GM19025 (cell line): Measurements from ENCODE around the gene TGFBR3.

Experiments
- ATAC-seq: cut with Tn5 transposase; IDR thresholded peaks from one replicate; pipeline ENCODE4 v1.9.1; 2021; ENCODE audit warnings: mild to moderate bottlenecking, low read depth, moderate library complexity; ENCODE audit not compliant: unreplicated experiment

The TGFBR3 gene

DNA sequence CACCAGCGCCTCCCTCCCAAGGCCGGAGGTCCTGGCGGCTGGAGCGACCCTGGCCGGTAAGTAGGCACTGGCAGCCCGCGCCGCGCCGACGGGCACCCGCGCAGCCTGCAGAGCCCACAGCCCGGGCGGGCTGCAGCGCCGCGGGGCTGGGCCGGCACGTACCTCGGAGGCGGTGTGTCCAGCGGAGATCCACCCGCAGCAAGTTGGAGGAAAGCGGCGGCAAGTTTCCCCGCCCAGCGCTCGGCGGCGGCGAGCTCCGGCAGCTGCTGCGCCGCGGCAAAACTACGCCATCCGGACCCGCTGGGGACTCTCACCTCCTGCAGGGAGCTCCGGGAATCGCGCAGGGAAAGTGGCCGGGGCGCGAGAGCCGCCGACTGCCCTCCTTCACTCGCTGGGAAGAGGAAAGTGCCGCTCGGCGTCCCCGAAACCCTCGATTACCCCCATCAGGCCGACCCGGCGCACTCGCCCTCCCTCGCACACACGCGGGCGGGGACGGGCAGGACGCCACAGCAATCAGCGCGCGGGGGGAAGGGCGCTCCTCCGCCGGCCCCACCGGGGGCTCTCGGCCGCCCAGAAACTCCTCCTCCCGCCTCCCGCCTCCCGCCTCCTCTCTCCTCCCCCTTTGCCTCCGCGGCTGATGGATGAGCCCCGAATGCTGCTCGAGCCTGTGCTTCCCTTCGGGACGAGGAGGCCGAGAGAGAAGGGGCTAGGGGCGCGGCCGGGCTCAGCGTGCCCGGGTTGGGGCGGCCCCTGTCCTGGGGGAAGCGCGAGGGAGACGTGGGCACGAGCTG lies at the start of gene TGFBR3:
TSS of gene TGFBR3 (minus strand) at position 436 of the 791 bp plus-strand sequence. CDS start 24,620 bp downstream, outside the sequence.
- peak; percentile 54 for ATAC-seq

DNA sequence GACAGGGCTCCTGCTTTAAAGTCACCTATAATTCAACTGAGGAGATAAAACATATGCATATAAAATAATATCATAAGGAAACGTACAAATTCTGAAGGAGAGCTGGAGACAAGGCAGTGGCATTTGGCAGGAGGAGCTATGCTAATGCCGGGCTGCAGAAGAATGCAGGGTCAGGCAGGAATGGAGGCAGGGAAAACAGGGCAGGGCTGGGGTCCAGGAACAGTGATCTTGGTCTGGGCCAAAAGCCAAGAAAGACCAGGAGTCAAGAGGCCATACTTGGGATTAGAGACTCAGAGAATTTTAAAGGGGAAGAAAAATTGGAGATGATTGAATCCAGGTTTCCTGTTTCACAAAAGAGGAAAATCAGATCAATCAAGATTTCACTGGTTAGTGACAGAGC lies 43.3 kb upstream of the TGFBR3 start:
- no peak for ATAC-seq

DNA sequence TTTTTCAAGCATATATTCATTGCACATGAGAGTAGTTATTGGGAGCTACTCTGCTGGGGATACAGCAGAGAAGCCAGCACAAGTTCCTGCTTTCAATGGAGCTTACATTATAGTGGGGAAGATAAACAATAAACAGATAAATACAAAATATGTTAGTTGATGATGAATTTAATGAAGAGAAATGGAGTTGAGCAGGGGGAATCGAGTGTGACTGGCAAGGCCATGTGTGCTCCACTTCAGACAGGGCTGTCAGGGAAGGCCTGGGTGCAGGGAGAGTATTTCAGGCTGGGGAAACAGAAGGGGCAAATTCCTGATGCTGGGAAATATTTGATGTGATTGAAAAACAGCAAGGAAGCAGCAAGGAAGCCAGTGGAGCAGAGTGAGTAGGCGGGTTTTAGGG lies 42.1 kb upstream of the TGFBR3 start:
- no peak for ATAC-seq

DNA sequence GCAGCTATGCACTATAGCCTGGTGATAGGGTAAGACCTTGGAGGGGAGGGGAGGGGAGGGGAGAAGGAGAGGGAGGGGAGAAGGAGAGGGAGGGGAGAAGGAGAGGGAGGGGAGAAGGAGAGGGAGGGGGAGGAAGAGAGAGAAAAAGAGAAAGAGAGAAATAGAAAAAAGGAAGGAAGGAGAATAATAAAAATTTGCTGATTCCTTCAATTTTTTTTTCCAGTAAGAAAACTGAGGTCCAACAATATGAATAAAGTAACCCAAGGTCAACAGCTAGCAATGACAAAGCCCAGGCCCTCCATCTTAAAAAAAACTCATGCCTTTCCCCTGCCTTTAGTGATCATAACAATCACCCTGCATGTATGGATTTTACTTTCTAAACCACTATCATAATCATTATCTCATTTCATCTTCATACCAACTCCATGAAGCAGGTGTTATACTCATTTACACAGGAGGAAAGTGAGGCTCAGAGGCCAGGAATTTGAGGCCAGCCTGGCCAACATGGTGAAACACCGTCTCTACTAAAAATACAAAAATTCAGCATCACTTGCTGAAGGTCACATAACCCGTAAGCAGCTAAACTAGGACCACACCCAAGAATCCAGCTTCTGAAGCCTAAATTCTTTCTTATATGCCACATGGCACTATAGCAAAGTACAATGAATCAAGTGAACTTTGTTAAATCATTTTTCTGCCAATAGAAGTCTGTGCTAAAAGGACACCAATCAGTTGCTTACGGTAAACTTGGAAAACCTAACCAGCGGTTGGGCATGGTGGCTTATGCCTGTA lies 39.9 kb upstream of the TGFBR3 start:
- ATAC-seq = no peak

DNA sequence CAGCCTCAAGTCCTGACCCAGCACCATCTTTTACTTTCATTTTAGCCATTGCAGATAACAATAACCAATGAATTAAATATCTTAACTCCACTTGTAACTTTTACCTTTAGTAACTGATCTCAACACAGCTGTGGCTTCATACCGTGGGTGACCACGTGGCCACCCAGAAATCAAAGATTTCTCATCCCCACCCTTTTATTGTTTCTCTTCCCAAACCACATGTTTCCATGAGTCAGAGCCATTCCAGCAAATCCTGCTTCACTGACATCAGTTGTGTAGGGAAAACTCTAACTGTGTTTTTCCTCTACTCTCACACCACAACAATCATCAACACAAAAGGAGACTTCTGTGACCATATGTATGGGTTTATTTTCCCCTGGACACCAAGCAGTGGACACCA lies 38.2 kb upstream of the TGFBR3 start:
- no peak for ATAC-seq

DNA sequence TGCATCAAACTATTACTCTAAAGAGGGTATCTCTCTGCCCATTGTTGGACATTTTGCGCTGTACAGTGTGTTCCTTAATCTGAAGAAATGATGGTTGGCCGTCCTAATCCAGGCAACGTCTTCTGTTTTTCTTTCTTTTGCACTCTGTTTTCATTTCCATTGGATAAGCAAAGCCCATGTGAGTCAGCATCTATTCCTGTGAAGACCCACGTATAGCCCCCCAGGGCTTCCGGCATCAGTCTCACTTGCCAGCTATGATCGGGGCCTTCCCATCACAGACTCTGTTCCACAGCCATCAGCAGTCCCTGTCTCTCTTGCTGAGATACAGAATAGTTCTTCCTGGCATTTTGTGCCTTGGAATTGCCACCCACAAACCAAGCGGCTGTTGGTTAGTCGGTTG lies 34.0 kb upstream of the TGFBR3 start:
- ATAC-seq = no peak

DNA sequence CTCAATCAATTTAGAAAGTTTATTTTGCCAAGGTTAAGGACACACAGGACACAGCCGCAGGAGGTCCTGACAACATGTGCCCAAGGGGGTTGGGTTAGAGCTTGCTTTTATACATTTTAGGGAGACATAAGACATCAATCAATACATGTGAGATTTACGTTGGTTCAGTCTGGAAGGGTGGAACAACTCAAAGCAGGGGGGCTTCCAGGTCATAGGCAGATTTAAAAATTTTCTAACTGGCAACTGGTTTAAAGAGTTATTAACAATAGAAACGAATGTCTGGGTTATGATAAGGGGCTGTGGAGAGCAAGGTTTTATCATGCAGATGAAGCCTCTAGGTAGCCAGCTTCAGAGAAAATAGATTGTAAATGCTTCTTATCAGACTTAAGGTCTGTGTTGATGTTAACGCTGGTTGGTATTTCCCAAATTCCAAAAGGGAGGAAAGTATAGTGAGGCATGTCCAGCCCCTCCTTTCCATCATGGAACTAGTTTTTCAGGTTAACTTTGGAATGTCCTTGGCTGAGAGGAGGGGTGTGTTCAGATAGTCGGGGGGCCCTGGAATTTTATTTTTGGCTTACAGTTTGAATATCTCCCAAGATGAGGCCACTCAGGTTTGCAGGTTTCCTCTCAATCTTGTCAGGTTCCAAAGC lies 31.0 kb upstream of the TGFBR3 start:
- ATAC-seq = no peak

DNA sequence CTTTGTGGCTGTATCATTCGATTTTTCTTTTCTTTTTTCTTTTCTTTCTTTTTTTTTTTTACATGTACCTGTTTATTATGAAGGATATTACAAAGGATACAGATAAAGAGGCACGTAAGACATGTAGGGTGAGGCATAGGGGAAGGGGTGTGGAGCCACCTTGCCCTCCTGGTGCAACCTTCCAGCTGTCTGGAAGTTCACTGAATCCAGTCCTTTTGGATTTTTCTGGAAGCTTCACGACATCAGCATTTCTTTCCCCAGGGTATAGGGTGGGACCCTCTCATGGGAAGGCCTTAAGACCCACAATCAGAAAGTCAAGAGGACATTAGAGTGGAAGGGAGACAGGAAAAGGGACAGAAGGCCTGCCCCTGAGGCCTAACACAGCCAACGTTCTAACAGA lies 30.1 kb upstream of the TGFBR3 start:
- no peak for ATAC-seq

DNA sequence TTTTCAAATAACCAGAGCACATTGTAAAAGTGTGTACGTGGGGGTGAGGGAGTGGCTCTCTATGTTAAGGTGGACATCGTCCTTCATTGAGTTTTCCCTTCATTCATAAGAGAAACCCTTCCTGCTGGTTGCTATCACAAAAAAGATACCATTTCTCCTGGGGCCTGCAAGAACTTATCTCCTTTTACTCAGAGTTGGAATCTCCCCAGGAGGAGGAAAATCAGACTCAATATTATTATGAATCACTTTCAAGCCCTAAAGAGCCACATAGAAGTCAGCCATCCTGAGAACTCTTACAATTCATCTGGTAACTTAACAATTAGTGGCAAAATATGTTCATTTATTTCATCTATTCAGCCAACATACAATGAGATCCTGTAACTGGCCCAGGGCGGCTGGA lies 27.1 kb upstream of the TGFBR3 start:
- ATAC-seq = no peak

DNA sequence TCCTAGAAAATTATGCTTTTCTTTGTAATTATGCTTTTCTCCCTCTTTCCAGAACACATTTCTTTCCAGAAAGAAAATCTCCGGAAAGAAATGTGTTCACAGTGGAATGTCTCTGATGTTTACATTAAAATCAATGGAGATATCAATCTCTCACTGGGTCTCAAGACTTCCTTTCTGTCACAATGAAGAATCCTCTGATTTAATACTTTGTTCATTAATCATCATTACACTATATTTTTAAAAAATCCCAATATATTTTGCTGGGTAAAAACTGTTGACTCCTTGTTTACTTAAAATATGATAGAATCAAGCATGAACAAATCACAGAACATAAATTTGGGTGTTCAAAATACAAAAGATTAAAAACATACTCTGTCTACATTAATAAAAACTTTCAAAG lies 26.3 kb upstream of the TGFBR3 start:
- ATAC-seq = no peak

DNA sequence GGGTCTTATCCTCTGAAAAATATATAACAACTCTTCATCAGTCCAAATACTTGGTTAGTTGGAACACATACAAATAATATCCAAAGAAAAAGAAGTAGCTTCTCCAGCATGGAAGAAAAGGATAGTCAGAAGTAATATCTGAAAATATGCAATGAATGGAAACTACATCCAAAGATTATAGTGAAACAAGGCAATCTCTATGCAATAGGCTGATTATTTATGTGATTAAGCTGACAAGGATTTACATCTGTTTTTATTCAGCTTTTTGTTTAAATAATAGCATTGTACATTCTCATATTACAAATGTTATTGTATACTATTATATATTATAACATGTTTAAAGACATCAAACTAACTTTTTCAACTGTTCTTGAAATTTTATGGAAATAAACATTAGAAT lies 15.3 kb upstream of the TGFBR3 start:
- no peak for ATAC-seq

DNA sequence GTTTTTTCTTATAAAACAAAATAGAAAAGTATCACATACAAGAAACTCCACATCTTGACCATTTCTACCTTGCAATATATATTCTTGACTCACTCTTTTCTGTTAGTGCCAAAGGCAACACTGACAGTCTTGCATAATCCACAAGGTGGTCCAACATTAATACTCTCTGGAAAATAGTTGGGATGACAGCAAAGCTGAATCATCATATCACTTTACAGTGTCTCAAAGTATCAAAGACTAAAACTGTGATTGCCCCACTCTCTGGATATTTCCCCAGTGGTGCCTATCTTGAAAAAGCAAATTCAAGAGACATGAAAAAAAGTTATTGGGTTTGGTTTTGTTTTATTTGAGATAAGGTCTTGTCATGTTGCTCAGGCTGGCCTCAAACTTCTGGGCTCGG lies 14.6 kb upstream of the TGFBR3 start:
- no peak for ATAC-seq

DNA sequence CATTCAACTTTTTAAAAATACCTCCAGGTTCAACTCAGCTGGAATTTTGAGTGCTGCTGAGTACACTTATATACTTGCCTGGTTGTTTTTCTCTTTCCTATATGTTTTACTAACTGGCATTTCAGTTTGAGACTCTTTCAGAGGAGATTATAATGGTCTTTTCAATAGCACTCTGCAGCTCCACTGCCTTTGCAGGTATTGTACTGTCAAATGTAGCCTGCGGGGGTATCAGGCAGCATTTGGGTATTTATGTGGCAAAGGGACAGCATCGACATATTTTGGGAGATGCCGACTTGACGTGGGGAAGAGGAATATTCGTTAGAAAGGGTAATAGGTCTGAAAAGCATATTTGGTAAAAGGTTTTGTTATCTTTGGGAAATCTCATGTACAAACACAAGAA lies 11.1 kb upstream of the TGFBR3 start:
- no peak for ATAC-seq

DNA sequence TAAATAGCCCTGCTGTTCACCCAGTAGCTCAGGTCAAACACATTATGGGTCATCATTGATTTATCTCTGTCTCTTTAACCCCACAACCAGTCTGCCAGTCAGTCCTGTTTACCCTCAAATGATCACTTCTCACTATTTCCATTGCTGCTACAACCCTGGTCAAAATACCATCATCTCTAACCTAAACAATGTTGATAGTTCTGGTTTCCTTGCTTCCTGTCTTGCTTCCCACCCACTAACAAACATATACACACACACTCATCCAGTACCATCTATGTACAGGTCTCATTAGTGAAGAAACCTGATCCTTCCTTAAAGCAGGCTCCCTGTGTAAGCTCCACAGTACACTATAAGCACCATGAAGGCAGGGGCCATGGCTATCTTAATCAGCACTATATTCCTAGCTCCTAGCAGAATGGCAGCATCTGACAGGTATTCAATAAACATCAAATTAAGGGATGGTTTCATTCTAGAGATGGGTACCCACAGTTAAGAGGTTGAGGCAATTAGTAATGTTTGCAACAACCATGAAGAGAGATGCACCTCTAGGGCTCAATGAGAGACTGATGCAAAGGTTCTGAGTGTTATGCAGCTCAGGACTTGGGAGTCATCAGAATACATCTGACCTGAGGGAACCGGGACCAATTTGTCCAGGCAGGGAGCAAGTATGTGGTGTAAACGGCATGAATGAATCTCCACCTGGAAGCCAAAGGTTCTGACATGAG lies 10.0 kb upstream of the TGFBR3 start:
- ATAC-seq = no peak

DNA sequence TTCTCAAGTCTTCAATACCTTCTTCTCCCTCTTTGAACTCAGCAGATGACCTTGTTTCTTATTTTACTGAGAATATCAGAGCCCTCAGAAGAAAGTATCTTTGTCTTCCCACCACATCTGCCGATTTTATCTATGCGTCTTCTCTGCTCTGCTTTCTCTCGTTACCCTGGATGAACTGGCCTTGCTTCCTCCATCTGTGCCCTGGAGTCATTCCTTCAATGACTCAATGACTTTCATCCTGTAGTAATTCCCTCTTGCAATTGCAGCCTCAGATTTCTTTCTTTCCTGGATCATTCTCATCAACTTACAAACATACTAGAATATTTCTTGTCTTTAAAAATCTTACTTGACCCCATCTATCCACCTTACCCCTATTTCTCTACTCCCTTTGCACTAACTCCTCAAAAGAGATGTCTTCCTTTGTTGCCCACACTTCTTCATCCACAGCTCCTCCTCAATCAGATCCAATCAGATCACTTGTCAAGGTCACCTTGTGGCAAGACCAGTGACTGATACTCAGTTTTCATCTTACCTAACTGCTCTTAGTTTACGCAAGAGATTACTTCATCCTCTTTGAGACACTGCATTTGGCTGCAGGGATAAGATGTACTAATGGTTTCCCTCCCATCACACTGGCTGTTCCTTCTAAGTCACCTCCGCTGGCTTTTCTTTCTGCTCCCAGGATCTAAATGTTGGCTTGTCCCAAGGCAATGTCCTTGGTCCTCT lies 8.2 kb upstream of the TGFBR3 start:
- no peak for ATAC-seq

DNA sequence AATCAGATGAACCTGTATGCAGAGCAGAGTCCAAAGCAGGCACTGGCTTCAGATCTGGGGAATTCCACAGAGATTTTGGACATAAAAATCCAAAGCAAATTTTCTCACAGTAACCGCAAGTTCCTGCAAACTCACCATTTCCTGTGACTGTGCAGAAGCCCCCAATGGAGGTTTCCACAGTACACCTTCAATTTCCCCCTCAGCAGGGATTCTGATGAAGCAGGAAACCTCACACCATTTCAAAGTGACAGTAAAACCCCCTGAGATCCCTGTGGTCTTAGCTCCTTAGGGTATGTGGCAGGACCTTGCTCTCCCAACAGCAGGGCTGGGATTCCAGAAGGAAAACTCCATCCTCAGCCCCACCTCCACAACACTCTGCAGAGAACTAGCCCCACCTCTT lies 6.0 kb upstream of the TGFBR3 start:
- ATAC-seq = no peak

DNA sequence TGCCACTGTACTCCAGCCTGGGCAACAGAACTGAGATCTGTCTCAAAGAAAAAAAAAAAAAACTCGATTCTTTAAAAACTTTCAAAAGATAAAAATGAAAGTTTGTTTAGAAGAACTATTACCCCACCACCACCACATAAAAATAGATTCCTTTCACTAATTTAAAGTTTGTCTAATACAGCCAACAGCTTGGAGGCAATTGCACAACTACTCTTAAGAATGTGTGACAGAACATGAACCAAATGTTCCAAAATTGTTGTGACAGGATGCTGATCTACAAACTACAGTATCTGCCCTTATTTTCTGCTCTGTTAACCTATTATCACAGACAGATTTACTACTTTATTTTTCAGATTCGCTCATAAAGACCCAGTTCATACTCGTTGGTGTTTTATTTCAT lies 5.5 kb upstream of the TGFBR3 start:
- ATAC-seq = no peak

DNA sequence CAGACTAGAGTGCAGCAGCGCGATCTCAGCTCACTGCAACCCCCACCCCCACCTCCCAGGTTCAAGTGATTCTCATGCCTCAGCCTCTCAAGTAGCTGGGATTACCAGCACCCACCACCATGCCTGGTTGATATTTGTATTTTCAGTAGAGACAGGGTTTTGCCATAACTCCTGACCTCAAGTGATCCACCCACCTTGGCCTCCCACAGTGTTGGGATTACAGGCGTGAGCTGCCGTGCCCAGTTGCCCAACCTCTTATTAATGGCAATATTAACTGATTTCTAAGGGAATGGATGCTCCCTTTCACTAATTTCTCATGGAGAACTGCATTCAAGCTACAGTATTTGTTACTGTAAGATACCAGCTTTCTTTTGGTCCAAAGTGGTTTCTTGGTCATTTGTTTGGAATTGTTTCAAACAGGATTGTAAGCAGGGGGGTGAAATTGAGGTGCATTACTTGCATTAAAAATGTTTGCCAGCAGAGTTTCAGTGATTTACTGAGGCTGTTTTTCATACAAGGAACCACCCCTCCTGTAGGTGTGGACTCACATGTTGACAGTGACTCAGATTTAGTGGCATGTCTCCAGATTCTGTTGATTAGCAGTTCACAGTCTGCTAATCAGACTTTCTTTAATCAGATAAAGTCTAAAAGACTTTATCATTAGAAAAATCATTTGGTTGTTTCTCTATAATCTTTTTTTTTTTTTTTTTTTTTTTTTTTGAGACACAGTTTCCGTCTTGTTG lies 3.9 kb upstream of the TGFBR3 start:
- no peak for ATAC-seq

DNA sequence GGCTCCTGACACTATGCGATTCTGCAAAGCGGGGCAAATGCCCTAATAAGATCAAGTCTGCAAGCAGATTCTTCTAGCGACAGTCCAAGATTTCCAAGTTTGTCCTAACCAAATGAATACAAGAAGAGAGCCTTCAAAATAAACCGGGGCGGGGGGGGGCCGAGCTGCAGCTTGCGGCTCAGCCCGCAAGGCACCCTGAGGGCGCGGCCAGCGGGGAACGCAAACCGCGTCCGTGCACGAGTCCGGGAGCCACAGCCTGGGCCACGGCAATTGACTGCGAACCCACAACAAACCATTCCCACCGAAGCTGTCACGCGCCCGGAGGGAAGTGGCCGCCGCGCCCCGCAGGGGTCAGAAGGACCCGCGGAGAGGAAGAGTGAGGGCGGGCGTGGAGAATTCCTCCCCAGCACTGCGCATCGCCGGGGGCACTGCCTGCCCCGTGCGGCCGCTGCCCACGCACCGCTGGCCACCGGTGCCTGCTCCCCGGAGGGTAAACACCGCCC lies 687 bp downstream of the TGFBR3 start:
- no peak for ATAC-seq
